ENCODE data around the gene PTPN1.
"Not testable (repeated sequence)": the region's sequence is repeated elsewhere in the genome, so short reads cannot be mapped to it uniquely, and the experiment has no call there.

The PTPN1 gene

GRCh38 chr20:50481741-50482140 is 28.4 kb upstream of the PTPN1 start:
- DNase-seq (ENCODE audit: low read depth, low spot score) = no peak

- DNase-seq (ENCODE audit: low read depth, low spot score) = no peak
Observed at GRCh38 chr20:50482396-50482981, 27.7 kb upstream of the PTPN1 start.

GRCh38 chr20:50484271-50484976 is 25.8 kb upstream of the PTPN1 start:
- DNase-seq (ENCODE audit: low read depth, low spot score) = no peak

- no peak for DNase-seq (ENCODE audit: low read depth, low spot score)
Observed at GRCh38 chr20:50487397-50487796, 22.8 kb upstream of the PTPN1 start.

GRCh38 chr20:50488236-50488806 is 21.9 kb upstream of the PTPN1 start:
- DNase-seq (ENCODE audit: low read depth, low spot score) = no peak

GRCh38 chr20:50491168-50491567 is 19.0 kb upstream of the PTPN1 start:
- no peak for DNase-seq (ENCODE audit: low read depth, low spot score)

- no peak for DNase-seq (ENCODE audit: low read depth, low spot score)
Observed at GRCh38 chr20:50491926-50492634, 18.1 kb upstream of the PTPN1 start.

- DNase-seq (ENCODE audit: low read depth, low spot score) = no peak
Observed at GRCh38 chr20:50493881-50494253, 16.3 kb upstream of the PTPN1 start.

GRCh38 chr20:50494428-50494827 is 15.8 kb upstream of the PTPN1 start:
- DNase-seq (ENCODE audit: low read depth, low spot score) = no peak

- no peak for DNase-seq (ENCODE audit: low read depth, low spot score)
Observed at GRCh38 chr20:50496773-50497385, 13.3 kb upstream of the PTPN1 start.

GRCh38 chr20:50498071-50498776 is 12.0 kb upstream of the PTPN1 start:
- DNase-seq (ENCODE audit: low read depth, low spot score) = no peak

GRCh38 chr20:50499938-50500337 is 10.2 kb upstream of the PTPN1 start:
- no peak for DNase-seq (ENCODE audit: low read depth, low spot score)

- no peak for DNase-seq (ENCODE audit: low read depth, low spot score)
Observed at GRCh38 chr20:50501972-50502745, 8.0 kb upstream of the PTPN1 start.

GRCh38 chr20:50504231-50504823 is 5.9 kb upstream of the PTPN1 start:
- DNase-seq (ENCODE audit: low read depth, low spot score) = no peak

GRCh38 chr20:50506270-50506579 is 4.0 kb upstream of the PTPN1 start:
- DNase-seq (ENCODE audit: low read depth, low spot score) = no peak

GRCh38 chr20:50507745-50508144 is 2.4 kb upstream of the PTPN1 start:
- not testable (repeated sequence) for DNase-seq (ENCODE audit: low read depth, low spot score)

GRCh38 chr20:50508171-50508755 is 1.9 kb upstream of the PTPN1 start:
- DNase-seq (ENCODE audit: low read depth, low spot score) = no peak

GRCh38 chr20:50510706-50511542 is 741 bp downstream of the PTPN1 start:
- no peak for DNase-seq (ENCODE audit: low read depth, low spot score)

- no peak for DNase-seq (ENCODE audit: low read depth, low spot score)
Observed at GRCh38 chr20:50512323-50512722, 2.1 kb downstream of the PTPN1 start.

Measured in activated naive CD8-positive, alpha-beta T cell treated with anti-CD3 and anti-CD28 coated beads, Interleukin-2, amount 50 U/mL, for 16 hours (primary cell).